ENCODE data around the gene PDE4D.

DNA sequence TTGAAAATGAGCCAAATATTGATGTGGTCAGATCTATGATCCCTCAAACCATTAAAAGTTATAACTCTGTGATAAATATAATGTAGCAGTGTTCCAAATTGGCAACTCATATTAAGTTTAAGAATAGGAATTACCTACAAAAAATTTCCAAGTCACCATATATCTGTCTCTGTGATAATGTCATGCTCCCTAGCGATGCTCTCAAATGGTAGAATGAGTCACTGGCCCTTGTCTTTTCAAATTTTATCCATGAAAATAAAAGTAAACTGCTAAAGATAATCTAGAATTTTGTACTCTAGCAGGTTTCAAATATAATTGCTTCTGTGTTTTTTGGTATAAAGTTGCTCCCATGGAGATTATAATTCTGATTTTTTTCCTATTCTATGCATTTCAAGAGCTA lies 277.1 kb downstream of the PDE4D start:
- TF ChIP-seq, protein P1, sequence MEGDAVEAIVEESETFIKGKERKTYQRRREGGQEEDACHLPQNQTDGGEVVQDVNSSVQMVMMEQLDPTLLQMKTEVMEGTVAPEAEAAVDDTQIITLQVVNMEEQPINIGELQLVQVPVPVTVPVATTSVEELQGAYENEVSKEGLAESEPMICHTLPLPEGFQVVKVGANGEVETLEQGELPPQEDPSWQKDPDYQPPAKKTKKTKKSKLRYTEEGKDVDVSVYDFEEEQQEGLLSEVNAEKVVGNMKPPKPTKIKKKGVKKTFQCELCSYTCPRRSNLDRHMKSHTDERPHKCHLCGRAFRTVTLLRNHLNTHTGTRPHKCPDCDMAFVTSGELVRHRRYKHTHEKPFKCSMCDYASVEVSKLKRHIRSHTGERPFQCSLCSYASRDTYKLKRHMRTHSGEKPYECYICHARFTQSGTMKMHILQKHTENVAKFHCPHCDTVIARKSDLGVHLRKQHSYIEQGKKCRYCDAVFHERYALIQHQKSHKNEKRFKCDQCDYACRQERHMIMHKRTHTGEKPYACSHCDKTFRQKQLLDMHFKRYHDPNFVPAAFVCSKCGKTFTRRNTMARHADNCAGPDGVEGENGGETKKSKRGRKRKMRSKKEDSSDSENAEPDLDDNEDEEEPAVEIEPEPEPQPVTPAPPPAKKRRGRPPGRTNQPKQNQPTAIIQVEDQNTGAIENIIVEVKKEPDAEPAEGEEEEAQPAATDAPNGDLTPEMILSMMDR (IDR thresholded peaks at IDR 0.05), result no peak
- TF ChIP-seq EZH2 (IDR thresholded peaks at IDR 0.05; ENCODE audit: borderline replicate concordance, insufficient read depth, low read depth, low read length, poor library complexity, severe bottlenecking), result no peak
